Spinal cord (tissue), 10 donors: ENCODE results near the gene ACRBP. TPM values are rescaled to one million over a fixed set of nuclear protein-coding genes. Genes with fewer than 3 reads are reported as not detected.

Source experiments
- DNase-seq, 6 donors: peaks; one replicate each; pipeline versions ENCODE4 v3.0.0 to v3.0.0-alpha.2; 2013 to 2015; ENCODE audit warnings: low spot score in 6 of 6, low read depth in 4 of 6
- H3K27ac ChIP-seq: one replicate; pipeline ENCODE4 v1.5.1; 2013; ENCODE audit warnings: low read depth, low read length, control low read depth
- H3K27me3 ChIP-seq: one replicate; pipeline ENCODE4 v1.6.1; 2013; ENCODE audit warnings: low read length; ENCODE audit not compliant: control insufficient read depth, insufficient read depth
- H3K36me3 ChIP-seq: one replicate; pipeline ENCODE4 v1.6.1; 2013; ENCODE audit warnings: low read length; ENCODE audit not compliant: control insufficient read depth, insufficient read depth
- H3K4me1 ChIP-seq: one replicate; pipeline ENCODE4 v1.6.1; 2013; ENCODE audit warnings: low read length; ENCODE audit not compliant: control insufficient read depth, insufficient read depth
- H3K4me3 ChIP-seq: one replicate; pipeline ENCODE4 v1.5.1; 2013; ENCODE audit warnings: low read depth, low read length, control low read depth
- H3K9me3 ChIP-seq: one replicate; pipeline ENCODE4 v1.6.1; 2013; ENCODE audit warnings: low read length; ENCODE audit not compliant: control insufficient read depth, insufficient read depth
- WGBS: methylation state at CpG from one replicate; pipeline ENCODE4 v1.1.5; 2013; ENCODE audit warnings: missing lambda C conversion rate; ENCODE audit not compliant: insufficient coverage; 5-methylcytosine and 5-hydroxymethylcytosine counted together
- polyA plus RNA-seq, 2 donors: library from polyadenylated mRNA; unstranded; fragments of 120-200 nt; gene quantifications; one replicate each; pipeline ENCODE4 v1.2.1, GENCODE V29; 2013; ENCODE audit not compliant: insufficient read length in 2 of 2
- total RNA-seq, 2 donors: library from RNA; depleted of rRNA in 1 of 2; stranded (reverse); fragments of 120-200 nt in 1 of 2; fragments of >200 nt in 1 of 2; gene quantifications; one replicate each; pipeline versions ENCODE4 v1.2.3 to v1.2.4, GENCODE V29; 2013 to 2014
- donor health status: healthy.

The ACRBP gene
- total and polyA plus RNA-seq, 4 donors = 0.69 to 3.9 (median 2.7) TPM

GRCh38 chr12:6638305-6638704 lies 8.9 kb downstream of the ACRBP start:
- no peak overlapping the region for H3K27ac ChIP-seq
- 77% methylated on average over 6 of the region's 9 CpGs for WGBS
- DNase-seq = no peak
- no peak overlapping the region for H3K4me3 ChIP-seq
- H3K36me3 ChIP-seq = peaks cover 2% of the 10 kb centered on the region
- H3K27me3 ChIP-seq = no peaks in the 10 kb centered on the region
- no peaks in the 10 kb centered on the region for H3K4me1 ChIP-seq
- H3K9me3 ChIP-seq = no peaks in the 10 kb centered on the region

GRCh38 chr12:6635856-6636531 lies 11.2 kb downstream of the ACRBP start, which contains the start of gene LPAR5:
TSS of gene LPAR5 (minus strand) at chr12:6635959. CDS start at chr12:6621248, 14,711 bp downstream.
- H3K36me3 ChIP-seq = peaks cover 2% of the 10 kb centered on the region
- peaks cover 8% of the 10 kb centered on the region for H3K4me1 ChIP-seq
- no peaks in the 10 kb centered on the region for H3K9me3 ChIP-seq
- peak within 1 kb of the TSS; percentile 64 for H3K27ac ChIP-seq
- 61% methylated on average over 15 of the region's 18 CpGs for WGBS
- no peak within 1 kb of the TSS for H3K4me3 ChIP-seq
- H3K27me3 ChIP-seq = no peaks in the 10 kb centered on the region
- DNase-seq = no peak

GRCh38 chr12:6635375-6635855 lies 11.8 kb downstream of the ACRBP start:
- Histone ChIP-seq H3K27me3 (no peaks in the 10 kb centered on the region), H3K9me3 (no peaks in the 10 kb centered on the region), H3K36me3 (peaks cover 2% of the 10 kb centered on the region), H3K4me1 (peaks cover 8% of the 10 kb centered on the region), H3K27ac (no peak overlapping the region), H3K4me3 (no peak overlapping the region)
- DNase-seq = no peak
- 46% methylated on average over 5 of the region's 5 CpGs for WGBS

DNA sequence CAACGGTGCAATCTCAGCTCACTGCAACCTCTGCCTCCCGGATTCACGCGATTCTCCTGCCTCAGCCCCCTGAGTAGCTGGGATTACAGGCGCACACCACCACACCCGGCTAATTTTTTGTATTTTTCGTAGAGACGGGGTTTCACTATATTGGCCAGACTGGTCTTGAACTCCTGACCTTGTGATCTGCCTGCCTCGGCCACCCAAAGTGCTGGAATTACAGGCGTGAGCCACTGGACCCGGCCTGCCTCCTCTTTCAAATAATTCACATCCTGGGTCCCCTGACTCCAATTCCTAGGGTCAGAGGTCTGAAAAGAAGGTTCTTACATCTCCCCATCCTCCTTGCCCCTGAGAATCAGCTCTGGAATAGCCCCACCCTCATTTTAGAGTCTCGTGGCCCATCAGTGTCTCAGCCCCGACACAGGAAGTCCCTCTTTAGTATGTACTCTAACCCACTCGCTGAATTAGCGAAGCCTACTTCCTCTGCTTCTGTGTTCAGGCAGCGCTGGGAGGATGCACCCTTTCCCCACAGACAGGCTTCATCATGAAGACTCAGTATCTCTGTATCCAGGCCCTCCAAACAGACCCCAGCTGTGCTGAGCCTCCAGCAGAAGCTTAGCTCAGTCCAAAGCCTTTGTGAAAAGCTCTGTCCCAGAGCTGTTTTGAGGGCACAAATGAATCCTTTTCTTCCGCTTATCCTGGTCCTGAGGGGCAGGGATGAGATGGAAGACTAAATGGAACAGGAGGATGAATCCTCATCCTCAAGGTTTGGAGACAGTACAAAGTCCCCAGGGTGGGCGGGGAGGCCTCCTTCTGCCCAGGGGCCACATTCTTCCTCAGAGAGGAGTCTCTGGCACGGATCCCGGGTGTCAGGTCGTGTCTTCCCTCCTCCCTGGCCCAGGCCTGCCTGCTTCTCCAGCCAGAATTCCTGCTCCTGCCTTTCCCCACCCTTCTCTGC lies 14.9 kb downstream of the ACRBP start:
- no peak overlapping the region for H3K4me3 ChIP-seq
- 56% methylated on average over 21 of the region's 21 CpGs for WGBS
- DNase-seq = no peak
- H3K4me1 ChIP-seq = peaks cover 8% of the 10 kb centered on the region
- H3K27ac ChIP-seq = peak overlapping the region; percentile 45
- H3K9me3 ChIP-seq = no peaks in the 10 kb centered on the region
- no peaks in the 10 kb centered on the region for H3K27me3 ChIP-seq
- peaks cover 2% of the 10 kb centered on the region for H3K36me3 ChIP-seq

DNA sequence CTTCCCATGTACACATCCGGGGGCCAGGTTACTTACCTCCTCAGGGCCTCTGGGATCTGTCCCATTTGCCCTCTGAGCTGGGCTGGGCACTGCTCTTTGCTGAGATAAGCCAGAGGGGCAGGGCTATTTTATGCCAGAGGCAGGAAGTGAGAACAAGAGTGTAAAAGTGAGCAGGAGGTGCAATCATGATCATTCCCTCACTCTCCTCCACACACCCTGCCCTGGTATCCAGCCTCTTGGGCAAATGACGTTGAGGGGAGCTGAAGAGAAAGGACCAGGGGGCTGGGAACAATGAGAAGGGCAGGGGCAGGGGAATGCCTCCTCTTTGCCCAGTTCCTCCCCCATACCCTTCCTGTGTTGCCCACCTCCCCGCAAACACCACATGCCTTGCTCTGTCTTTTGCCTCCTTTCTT lies 15.7 kb downstream of the ACRBP start:
- H3K27ac ChIP-seq = no peak overlapping the region
- H3K4me1 ChIP-seq = peaks cover 8% of the 10 kb centered on the region
- no peaks in the 10 kb centered on the region for H3K27me3 ChIP-seq
- peaks cover 2% of the 10 kb centered on the region for H3K36me3 ChIP-seq
- no peak overlapping the region for H3K4me3 ChIP-seq
- H3K9me3 ChIP-seq = no peaks in the 10 kb centered on the region
- no peak for DNase-seq
- no CpG with 5 or more reads among the region's 3 CpGs for WGBS

- Histone ChIP-seq H3K9me3 (no peaks in the 10 kb centered on the region), H3K27ac (no peak overlapping the region), H3K4me3 (no peak overlapping the region), H3K36me3 (peaks cover 1% of the 10 kb centered on the region), H3K4me1 (peaks cover 8% of the 10 kb centered on the region), H3K27me3 (no peaks in the 10 kb centered on the region)
- 55% methylated on average over 4 of the region's 5 CpGs for WGBS
- DNase-seq = peak in 1 of 6 donors; percentile 86
Observed at GRCh38 chr12:6630736-6631135, 16.5 kb downstream of the ACRBP start.

GRCh38 chr12:6627616-6628015 lies 19.6 kb downstream of the ACRBP start:
- DNase-seq = no peak
- Histone ChIP-seq H3K4me1 (peaks cover 3% of the 10 kb centered on the region), H3K27me3 (no peaks in the 10 kb centered on the region), H3K27ac (no peak overlapping the region), H3K9me3 (no peaks in the 10 kb centered on the region), H3K4me3 (no peak overlapping the region), H3K36me3 (no peaks in the 10 kb centered on the region)
- 73% methylated on average over 3 of the region's 7 CpGs for whole genome bisulfite sequencing

DNA sequence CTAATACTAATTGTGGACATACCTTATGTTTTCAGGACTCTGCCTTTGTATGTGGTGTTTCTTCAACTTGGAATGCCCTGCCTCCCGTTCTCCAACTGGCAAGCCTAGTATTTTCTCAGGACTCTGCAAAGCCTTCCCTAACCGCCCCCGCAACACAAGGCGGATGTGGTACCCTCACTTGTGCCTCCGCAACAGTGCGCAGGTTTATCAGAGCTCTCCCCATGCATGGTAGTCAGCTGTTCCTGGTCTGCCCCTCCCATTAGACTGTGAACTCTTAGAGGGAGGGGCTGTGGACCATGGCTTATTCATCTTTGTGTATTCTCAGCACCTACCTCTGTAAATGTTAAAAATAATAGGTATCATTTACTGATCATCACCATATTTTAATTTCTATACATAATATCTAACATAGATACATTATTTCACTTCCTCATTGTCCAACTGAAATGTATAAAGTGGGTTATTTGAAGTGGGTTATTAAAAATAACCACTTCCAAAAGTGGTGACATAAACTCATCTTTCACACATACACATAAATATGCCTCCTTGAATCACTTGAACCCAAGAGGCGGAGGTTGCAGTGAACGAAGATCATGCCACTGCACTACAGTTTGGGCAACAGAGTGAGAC lies 20.5 kb downstream of the ACRBP start:
- Histone ChIP-seq H3K4me1 (no peaks in the 10 kb centered on the region), H3K27ac (no peak overlapping the region), H3K27me3 (no peaks in the 10 kb centered on the region), H3K9me3 (no peaks in the 10 kb centered on the region), H3K4me3 (no peak overlapping the region), H3K36me3 (no peaks in the 10 kb centered on the region)
- DNase-seq = no peak
- 74% methylated on average over 3 of the region's 8 CpGs for WGBS

GRCh38 chr12:6620885-6621274 lies 26.4 kb downstream of the ACRBP start:
- peaks cover 13% of the 10 kb centered on the region for H3K27me3 ChIP-seq
- peaks cover 14% of the 10 kb centered on the region for H3K4me1 ChIP-seq
- H3K9me3 ChIP-seq = no peaks in the 10 kb centered on the region
- no peak overlapping the region for H3K27ac ChIP-seq
- no peaks in the 10 kb centered on the region for H3K36me3 ChIP-seq
- H3K4me3 ChIP-seq = no peak overlapping the region
- DNase-seq = no peak
- WGBS = 82% methylated on average over 29 of the region's 29 CpGs
